Upper lobe of left lung (tissue), 6 donors: ENCODE data around the gene SIRPD. TPM values are rescaled to one million over a fixed set of nuclear protein-coding genes. Genes with fewer than 3 reads are reported as not detected.
A peak's percentile ranks its signal among the peaks of the same experiment; 100 is the strongest.

ENCODE experiments used
- ATAC-seq, 2 donors: fragments of 200-7000 bp; cut with Tn5 transposase; one replicate each; pipeline ENCODE4 v1.9.1; 2022; ENCODE audit warnings: mild to moderate bottlenecking in 2 of 2, moderate library complexity in 2 of 2; ENCODE audit not compliant: low FRiP score in 2 of 2
- DNase-seq, 2 donors: peaks; one replicate each; pipeline ENCODE4 v3.0.0-alpha.2; 2019 to 2020
- H3K27ac ChIP-seq, 4 donors: fragments of 200-600 bp; sonication (generic); one replicate each; pipeline ENCODE4 v1.5.1; 2016 to 2019
- H3K27me3 ChIP-seq, 4 donors: fragments of 200-600 bp; sonication (generic); one replicate each; pipeline ENCODE4 v1.5.1; 2017 to 2019
- H3K36me3 ChIP-seq, 4 donors: fragments of 200-600 bp; sonication (generic); one replicate each; pipeline ENCODE4 v1.5.1; 2016 to 2019
- H3K4me1 ChIP-seq, 4 donors: fragments of 200-600 bp; sonication (generic); one replicate each; pipeline ENCODE4 v1.5.1; 2018 to 2019
- H3K4me3 ChIP-seq, 4 donors: fragments of 200-600 bp; sonication (generic); one replicate each; pipeline ENCODE4 v1.5.1; 2017 to 2019; ENCODE audit warnings: mild to moderate bottlenecking in 2 of 4, moderate library complexity in 1 of 4
- H3K9me3 ChIP-seq, 4 donors: fragments of 200-600 bp; sonication (generic); one replicate each; pipeline ENCODE4 v1.5.1; 2018 to 2019
- EP300 ChIP-seq, 4 donors: sonication (generic); formaldehyde crosslinking; IDR thresholded peaks; one replicate each; pipeline ENCODE4 v1.5.1; 2017; ENCODE audit warnings: antibody characterized with exemption in 4 of 4, control low read depth in 2 of 4
- POLR2A ChIP-seq, 4 donors: fragments of 450-650 bp; IDR thresholded peaks; one replicate each; pipeline ENCODE4 v1.5.1; 2016 to 2017; ENCODE audit warnings: antibody characterized with exemption in 4 of 4, mild to moderate bottlenecking in 2 of 4
- POLR2AphosphoS5 ChIP-seq, 2 donors: sonication (generic); formaldehyde crosslinking; IDR thresholded peaks; one replicate each; pipeline ENCODE4 v1.5.1; 2017; ENCODE audit warnings: antibody characterized with exemption in 2 of 2
- WGBS, 2 donors: methylation state at CpG; one replicate each; pipeline ENCODE4 v1.1.5; 2017 to 2018; 5-methylcytosine and 5-hydroxymethylcytosine counted together
- total RNA-seq, 6 donors: library from RNA; depleted of rRNA in 4 of 6; stranded (reverse); fragments of >200 nt in 4 of 6; gene quantifications; one replicate each; pipeline versions ENCODE4 v1.1.0 to v1.2.1, GENCODE V29; 2016 to 2021
- TF ChIP-seq, protein P1 (sequence below), 6 experiments: fragments of 450-650 bp in 4 of 6; fragments of 200-600 bp in 2 of 6; sonication (generic) in 2 of 6; IDR thresholded peaks; one replicate each; pipeline ENCODE4 v1.5.1; 2016 to 2019; ENCODE audit warnings: antibody characterized with exemption in 6 of 6
- donor health status: DM: no; HTN: no; CAD: no; lungs with moderate emphysema.
- donor health status: DM: no; HTN: yes; CAD: no; lungs with severe emphysema.

The SIRPD gene
- total RNA-seq, 6 donors from 2014 or later: 0.69 to 2.2 (median 1.5) TPM; not detected in 2

GRCh38 chr20:1562622-1563021 lies 5.1 kb upstream of the SIRPD start:
- Histone ChIP-seq H3K27me3 (no peaks in the 10 kb centered on the region), H3K4me3 (no peak overlapping the region), H3K27ac (no peak overlapping the region), H3K9me3 (no peaks in the 10 kb centered on the region), H3K4me1 (no peaks in the 10 kb centered on the region), H3K36me3 (no peaks in the 10 kb centered on the region)
- TF ChIP-seq EP300 (IDR thresholded peaks at IDR 0.05): no peak
- no peak for TF ChIP-seq POLR2AphosphoS5 (IDR thresholded peaks at IDR 0.05)
- no peak for TF ChIP-seq POLR2A (IDR thresholded peaks at IDR 0.05)
- TF ChIP-seq, protein P1, sequence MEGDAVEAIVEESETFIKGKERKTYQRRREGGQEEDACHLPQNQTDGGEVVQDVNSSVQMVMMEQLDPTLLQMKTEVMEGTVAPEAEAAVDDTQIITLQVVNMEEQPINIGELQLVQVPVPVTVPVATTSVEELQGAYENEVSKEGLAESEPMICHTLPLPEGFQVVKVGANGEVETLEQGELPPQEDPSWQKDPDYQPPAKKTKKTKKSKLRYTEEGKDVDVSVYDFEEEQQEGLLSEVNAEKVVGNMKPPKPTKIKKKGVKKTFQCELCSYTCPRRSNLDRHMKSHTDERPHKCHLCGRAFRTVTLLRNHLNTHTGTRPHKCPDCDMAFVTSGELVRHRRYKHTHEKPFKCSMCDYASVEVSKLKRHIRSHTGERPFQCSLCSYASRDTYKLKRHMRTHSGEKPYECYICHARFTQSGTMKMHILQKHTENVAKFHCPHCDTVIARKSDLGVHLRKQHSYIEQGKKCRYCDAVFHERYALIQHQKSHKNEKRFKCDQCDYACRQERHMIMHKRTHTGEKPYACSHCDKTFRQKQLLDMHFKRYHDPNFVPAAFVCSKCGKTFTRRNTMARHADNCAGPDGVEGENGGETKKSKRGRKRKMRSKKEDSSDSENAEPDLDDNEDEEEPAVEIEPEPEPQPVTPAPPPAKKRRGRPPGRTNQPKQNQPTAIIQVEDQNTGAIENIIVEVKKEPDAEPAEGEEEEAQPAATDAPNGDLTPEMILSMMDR (IDR thresholded peaks at IDR 0.05): no peak
- no peak for DNase-seq
- ATAC-seq: peak in 1 of 2 donors; percentile 43
- WGBS, 2 donors: 78 to 89% methylated on average over 2 of the region's 2 CpGs

GRCh38 chr20:1561350-1561749 lies 3.8 kb upstream of the SIRPD start:
- no peaks in the 10 kb centered on the region for H3K9me3 ChIP-seq
- 70 to 77% methylated on average over 2 of the region's 2 CpGs for WGBS, 2 donors
- no peak for ATAC-seq
- H3K4me3 ChIP-seq: no peak overlapping the region
- no peaks in the 10 kb centered on the region for H3K27me3 ChIP-seq
- no peaks in the 10 kb centered on the region for H3K36me3 ChIP-seq
- TF ChIP-seq EP300 (IDR thresholded peaks at IDR 0.05) (no peak), POLR2AphosphoS5 (IDR thresholded peaks at IDR 0.05) (no peak), POLR2A (IDR thresholded peaks at IDR 0.05) (no peak)
- TF ChIP-seq, protein P1 (IDR thresholded peaks at IDR 0.05): no peak
- no peaks in the 10 kb centered on the region for H3K4me1 ChIP-seq
- H3K27ac ChIP-seq: no peak overlapping the region
- DNase-seq: no peak

GRCh38 chr20:1555952-1556351 lies 1.6 kb downstream of the SIRPD start:
- Histone ChIP-seq H3K4me3 (no peak overlapping the region), H3K36me3 (no peaks in the 10 kb centered on the region), H3K4me1 (no peaks in the 10 kb centered on the region), H3K27ac (no peak overlapping the region), H3K27me3 (no peaks in the 10 kb centered on the region), H3K9me3 (no peaks in the 10 kb centered on the region)
- TF ChIP-seq EP300 (IDR thresholded peaks at IDR 0.05) (no peak), POLR2AphosphoS5 (IDR thresholded peaks at IDR 0.05) (no peak), POLR2A (IDR thresholded peaks at IDR 0.05) (no peak)
- TF ChIP-seq, protein P1 (IDR thresholded peaks at IDR 0.05): no peak
- no peak for DNase-seq
- ATAC-seq: no peak

DNA sequence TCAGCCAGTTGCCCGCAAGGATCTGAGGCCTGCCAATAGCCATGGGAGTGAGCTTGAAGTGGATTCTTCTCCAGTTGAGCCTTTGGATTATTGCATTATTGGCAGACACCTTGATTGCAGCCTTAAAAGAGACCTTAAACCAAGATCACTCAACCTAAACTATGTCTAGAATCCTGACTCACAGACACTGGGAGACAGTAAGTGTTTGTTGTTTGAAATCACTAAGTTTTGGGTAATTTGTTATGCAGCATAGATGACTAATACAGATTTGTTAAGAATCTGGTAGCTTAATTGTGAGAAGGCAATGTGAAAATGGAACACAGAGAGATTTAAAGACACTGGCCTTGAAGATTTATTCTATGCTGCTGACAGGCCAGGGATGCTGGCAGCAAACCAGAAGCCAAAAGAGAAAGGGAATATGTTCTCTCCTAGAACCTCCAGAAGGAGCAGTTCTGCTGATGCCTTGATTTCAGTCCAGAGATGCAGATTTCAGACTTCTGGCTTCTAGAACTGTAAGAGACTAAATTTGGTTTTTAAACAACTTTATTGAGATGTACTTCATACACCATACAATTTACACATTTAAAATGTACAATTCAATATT lies 17.6 kb downstream of the SIRPD start:
- TF ChIP-seq EP300 (IDR thresholded peaks at IDR 0.05): no peak
- no peak for TF ChIP-seq POLR2A (IDR thresholded peaks at IDR 0.05)
- TF ChIP-seq, protein P1 (IDR thresholded peaks at IDR 0.05): no peak
- no peak for TF ChIP-seq POLR2AphosphoS5 (IDR thresholded peaks at IDR 0.05)
- Histone ChIP-seq H3K4me3 (no peak overlapping the region), H3K9me3 (no peaks in the 10 kb centered on the region), H3K27ac (no peak overlapping the region), H3K36me3 (no peaks in the 10 kb centered on the region), H3K4me1 (no peaks in the 10 kb centered on the region), H3K27me3 (no peaks in the 10 kb centered on the region)
- DNase-seq (no peak), ATAC-seq (no peak)
- 21 to 88% methylated on average over 1 of the region's 1 CpG for WGBS, 2 donors

GRCh38 chr20:1538655-1539054 lies 18.9 kb downstream of the SIRPD start:
- Histone ChIP-seq H3K36me3 (no peaks in the 10 kb centered on the region), H3K9me3 (no peaks in the 10 kb centered on the region), H3K27ac (peak overlapping the region in 2 of 4 donors; percentile 78 to 88), H3K4me1 (no peaks in the 10 kb centered on the region), H3K27me3 (no peaks in the 10 kb centered on the region), H3K4me3 (no peak overlapping the region)
- no peak for TF ChIP-seq POLR2AphosphoS5 (IDR thresholded peaks at IDR 0.05)
- TF ChIP-seq, protein P1 (IDR thresholded peaks at IDR 0.05): no peak
- TF ChIP-seq POLR2A (IDR thresholded peaks at IDR 0.05): no peak
- TF ChIP-seq EP300 (IDR thresholded peaks at IDR 0.05): no peak
- DNase-seq (no peak), ATAC-seq (no peak)
